ENCODE measurements around the gene PRELP.

DNA sequence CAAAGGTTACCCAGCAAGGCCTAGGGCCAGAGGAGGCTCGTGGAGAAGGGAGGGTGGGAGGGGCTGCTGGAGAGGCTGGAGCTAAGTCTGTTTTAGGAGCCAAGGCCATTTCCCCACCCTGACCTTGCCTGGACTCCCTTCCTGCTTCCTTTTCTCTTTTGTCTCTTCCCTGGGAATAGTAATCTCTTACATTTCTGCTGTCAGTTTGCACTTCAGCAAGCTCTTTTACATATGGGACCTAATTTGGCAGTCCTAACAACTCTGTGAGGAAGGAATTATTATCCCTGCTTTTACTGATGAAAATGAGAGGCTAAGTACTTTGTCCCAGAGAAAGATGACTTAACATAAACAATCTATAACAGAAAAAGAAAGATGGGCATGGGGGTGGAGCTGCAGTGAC, 32.2 kb downstream of the PRELP start:
- TF ChIP-seq, protein P1, sequence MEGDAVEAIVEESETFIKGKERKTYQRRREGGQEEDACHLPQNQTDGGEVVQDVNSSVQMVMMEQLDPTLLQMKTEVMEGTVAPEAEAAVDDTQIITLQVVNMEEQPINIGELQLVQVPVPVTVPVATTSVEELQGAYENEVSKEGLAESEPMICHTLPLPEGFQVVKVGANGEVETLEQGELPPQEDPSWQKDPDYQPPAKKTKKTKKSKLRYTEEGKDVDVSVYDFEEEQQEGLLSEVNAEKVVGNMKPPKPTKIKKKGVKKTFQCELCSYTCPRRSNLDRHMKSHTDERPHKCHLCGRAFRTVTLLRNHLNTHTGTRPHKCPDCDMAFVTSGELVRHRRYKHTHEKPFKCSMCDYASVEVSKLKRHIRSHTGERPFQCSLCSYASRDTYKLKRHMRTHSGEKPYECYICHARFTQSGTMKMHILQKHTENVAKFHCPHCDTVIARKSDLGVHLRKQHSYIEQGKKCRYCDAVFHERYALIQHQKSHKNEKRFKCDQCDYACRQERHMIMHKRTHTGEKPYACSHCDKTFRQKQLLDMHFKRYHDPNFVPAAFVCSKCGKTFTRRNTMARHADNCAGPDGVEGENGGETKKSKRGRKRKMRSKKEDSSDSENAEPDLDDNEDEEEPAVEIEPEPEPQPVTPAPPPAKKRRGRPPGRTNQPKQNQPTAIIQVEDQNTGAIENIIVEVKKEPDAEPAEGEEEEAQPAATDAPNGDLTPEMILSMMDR (IDR thresholded peaks at IDR 0.05) = no peak
- no peak for TF ChIP-seq POLR2A (IDR thresholded peaks at IDR 0.05)
